ENCODE results near the gene WAS. TPM values are rescaled to one million over a fixed set of nuclear protein-coding genes. Genes with fewer than 3 reads are reported as not detected.

Gene WAS
- total RNA-seq, 1 donor, result 0.09 TPM

- no peak overlapping the region for H3K4me3 ChIP-seq (ENCODE audit: low read depth, low read length)
- DNase-seq (ENCODE audit: low read depth), result no peak
- no peak for TF ChIP-seq CTCF (IDR thresholded peaks at IDR 0.05; ENCODE audit: insufficient read depth, low read length)
Measured at GRCh38 chrX:48713847-48714246, 30.2 kb downstream of the WAS start.

DNA sequence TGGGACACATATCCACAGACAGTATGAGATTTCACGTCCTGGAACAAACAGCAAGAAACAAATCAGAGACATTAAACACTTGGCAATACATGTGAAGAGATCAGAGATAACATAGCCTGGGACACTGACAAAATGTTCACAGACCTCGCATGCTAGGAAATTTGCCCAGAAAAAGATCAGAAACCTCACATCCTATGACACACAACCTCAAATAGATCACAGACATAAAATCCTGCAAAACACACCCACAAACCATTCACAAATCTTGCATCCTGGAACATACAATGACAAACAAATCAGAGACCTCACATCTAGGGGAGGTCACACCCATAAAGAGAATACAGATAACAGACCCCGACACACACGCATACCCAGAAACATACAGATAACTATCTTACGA lies 31.0 kb downstream of the WAS start:
- no peak for TF ChIP-seq CTCF (IDR thresholded peaks at IDR 0.05; ENCODE audit: insufficient read depth, low read length)
- peak; percentile 37 for DNase-seq (ENCODE audit: low read depth)
- no peak overlapping the region for H3K4me3 ChIP-seq (ENCODE audit: low read depth, low read length)

- DNase-seq (ENCODE audit: low read depth), result peak; percentile 56
- no peak overlapping the region for H3K4me3 ChIP-seq (ENCODE audit: low read depth, low read length)
- no peak for TF ChIP-seq CTCF (IDR thresholded peaks at IDR 0.05; ENCODE audit: insufficient read depth, low read length)
Measured at GRCh38 chrX:48715072-48715471, 31.5 kb downstream of the WAS start.

DNA sequence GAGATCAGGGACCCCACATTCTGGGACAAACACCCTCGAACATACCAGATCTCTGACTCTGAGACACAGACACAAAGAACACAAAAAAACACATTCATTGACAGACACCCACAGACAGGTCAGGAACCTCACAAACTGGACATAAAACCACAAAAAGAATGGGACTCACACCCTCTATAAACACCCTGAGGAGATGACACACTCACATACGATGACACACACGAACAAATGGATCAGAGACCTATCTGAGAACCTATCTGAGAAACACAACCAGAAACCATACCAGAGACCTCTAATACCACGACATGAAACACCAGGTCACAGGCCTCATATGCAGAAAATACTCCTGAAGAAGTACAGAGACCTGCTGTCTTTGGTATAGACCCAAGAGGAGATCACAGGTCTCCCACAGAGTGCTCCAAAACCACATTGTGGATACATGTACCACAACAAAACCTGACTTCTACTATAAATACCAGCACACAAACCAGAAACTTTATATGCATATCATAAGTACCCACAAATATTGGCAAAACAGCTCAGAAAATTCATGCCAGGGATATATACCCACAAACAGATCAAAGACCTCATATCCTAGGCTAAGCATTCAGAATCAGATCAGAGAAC lies 32.4 kb downstream of the WAS start:
- no peak overlapping the region for H3K4me3 ChIP-seq (ENCODE audit: low read depth, low read length)
- no peak for DNase-seq (ENCODE audit: low read depth)
- TF ChIP-seq CTCF (IDR thresholded peaks at IDR 0.05; ENCODE audit: insufficient read depth, low read length), result no peak

GRCh38 chrX:48719958-48720357 lies 36.4 kb downstream of the WAS start:
- no peak for TF ChIP-seq CTCF (IDR thresholded peaks at IDR 0.05; ENCODE audit: insufficient read depth, low read length)
- DNase-seq (ENCODE audit: low read depth), result no peak
- no peak overlapping the region for H3K4me3 ChIP-seq (ENCODE audit: low read depth, low read length)

GRCh38 chrX:48720577-48721250 lies 37.1 kb downstream of the WAS start:
- no peak for DNase-seq (ENCODE audit: low read depth)
- TF ChIP-seq CTCF (IDR thresholded peaks at IDR 0.05; ENCODE audit: insufficient read depth, low read length), result no peak
- no peak overlapping the region for H3K4me3 ChIP-seq (ENCODE audit: low read depth, low read length)
